Suppressor macrophage treated with lipopolysaccharide for 1 hour (primary cell): Measurements from ENCODE around the gene SERINC3.

Experiments used
- DNase-seq, 3 donors: peaks; one replicate each; pipeline ENCODE4 v3.0.0-alpha.2; 2020 to 2022

The SERINC3 gene

DNA sequence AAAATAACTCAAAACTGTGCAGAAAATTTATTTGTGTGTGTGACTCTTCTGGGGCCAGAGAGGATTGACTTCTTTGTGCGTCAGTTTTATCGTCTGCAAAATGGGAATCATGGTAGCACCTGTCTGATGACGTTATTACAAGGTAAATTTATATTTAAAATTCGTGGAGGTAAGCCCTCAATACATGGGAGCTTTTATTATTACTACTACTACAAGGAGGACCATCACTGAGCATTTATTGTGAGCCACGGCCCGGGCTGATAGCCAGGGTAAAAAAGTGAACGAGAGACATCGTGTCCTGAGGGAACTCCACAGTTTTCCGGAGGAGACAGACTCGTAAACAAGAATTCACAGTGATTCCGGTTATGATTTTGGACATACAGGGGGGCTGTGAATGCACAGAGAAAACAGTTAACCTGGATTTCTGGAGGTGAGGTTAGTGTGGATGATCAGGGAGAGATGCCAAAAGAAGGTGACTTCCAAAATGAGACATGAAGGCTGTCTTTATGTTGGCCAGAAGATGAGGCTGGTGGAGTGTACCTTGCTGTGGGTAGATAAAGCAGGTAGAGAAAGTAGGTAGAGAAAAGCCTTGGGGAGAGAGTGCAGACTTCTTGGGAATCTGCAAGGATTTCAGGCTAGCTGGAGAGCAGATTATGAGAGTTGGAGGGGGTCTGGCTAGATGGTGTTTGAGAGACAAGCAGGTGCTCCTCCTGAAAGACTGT is 10.6 kb upstream of the SERINC3 start:
- no peak for DNase-seq

- no peak for DNase-seq
Measured at GRCh38 chr20:44528309-44528708, 6.4 kb upstream of the SERINC3 start.

DNA sequence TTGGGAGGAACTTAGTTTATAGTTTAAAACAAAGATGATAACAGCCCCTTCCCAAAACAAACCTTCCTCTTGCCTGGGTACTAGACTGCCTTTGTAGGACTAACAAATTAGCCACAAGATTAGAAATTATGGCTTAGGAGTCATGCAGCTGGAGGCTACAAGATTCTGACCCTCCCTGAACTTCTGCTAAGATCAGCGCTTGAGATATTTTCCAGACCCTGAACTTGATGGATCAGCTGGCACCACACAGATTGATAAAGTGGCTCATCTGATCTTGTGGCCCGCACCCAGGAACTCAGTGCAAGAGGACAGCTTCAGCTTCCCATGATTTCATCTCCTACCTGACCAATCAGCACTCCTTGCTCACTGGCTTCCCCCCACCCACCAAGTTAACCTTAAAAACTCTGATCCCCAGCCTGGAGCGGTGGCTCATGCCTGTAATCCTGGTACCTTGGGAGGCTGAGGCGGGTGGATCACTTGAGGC is 5.9 kb upstream of the SERINC3 start:
- DNase-seq, result no peak

DNA sequence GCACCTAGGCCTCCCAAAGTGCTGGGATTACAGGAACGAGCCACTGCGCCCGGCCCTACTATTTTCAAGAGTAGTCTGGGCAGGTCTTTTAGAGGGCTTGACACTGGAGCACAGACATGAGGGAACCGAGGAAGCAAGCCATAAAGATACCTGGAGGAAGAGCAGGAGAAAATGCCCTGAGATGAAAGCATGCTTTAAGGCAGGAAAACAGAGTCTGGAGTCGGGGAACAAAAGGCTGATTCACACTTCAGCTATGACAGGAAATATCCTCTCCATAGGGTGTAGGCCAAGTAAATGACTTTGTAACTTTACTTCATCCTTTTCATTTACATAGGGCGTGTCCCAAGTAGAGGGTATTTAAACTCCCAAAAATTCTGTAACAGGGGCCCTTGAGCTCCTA is 4.3 kb upstream of the SERINC3 start:
- DNase-seq, result no peak

DNA sequence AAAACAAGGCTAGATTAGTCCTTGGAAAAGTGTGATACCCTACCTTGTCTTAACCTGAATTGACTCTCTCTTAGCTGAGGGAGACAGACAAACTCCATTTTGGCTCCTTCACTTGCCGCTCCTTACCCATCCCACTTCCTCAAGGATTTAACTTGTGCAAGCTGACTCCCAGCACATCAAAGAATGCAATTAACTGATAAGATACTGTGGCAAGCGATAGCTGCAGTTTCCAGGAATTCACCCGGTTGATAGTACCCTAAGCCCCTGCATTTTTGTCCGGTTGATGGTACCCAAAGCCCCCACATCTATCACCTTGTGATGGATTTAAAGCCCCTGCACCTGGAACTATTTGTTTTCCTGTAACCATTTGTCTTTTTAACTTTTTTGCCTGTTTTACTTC is 1.9 kb upstream of the SERINC3 start:
- no peak for DNase-seq

- no peak for DNase-seq
Measured at GRCh38 chr20:44522841-44523240, 971 bp upstream of the SERINC3 start.

DNA sequence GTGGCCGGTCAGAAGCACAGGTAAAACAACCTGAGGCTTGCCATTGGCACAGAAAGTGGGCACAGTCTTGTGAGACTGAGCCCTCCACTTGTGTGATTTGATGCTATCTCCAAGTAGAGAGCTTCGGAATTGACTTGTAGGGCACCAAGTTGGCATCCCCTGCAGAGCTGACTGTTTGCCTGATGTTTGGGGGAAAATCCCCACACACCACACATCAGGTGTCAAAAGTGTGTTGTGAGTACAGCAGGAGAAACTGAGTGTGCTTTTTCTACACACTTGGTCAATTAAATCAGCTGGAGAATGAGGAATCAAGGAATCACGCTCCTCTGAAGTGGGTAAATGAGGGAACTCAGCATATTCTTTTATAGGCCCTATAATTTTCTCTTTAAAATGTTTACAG is 989 bp downstream of the SERINC3 start:
- DNase-seq, result no peak

- DNase-seq, result no peak
Measured at GRCh38 chr20:44518248-44518647, 3.6 kb downstream of the SERINC3 start.

GRCh38 chr20:44517454-44517853 is 4.4 kb downstream of the SERINC3 start:
- peak in 1 of 3 donors; percentile 12 for DNase-seq

DNA sequence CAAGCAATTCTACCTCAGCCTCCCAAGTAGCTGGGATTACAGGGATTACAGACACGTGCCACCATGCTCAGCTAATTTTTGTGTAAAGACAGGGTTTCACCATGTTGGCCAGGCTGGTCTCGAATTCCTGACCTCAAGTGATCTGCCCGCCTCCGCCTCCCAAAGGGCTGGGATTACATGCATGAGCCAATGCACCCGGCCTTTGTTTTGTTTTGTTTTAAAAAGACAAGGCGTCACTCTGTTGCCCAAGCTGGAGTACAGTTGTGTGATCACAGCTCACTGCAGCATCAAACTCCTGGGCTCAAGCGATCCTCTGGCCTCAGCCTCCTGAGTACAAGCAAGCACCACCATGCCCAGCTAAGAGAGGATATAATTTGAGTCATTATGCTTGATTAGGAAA is 5.4 kb downstream of the SERINC3 start:
- DNase-seq, result no peak

DNA sequence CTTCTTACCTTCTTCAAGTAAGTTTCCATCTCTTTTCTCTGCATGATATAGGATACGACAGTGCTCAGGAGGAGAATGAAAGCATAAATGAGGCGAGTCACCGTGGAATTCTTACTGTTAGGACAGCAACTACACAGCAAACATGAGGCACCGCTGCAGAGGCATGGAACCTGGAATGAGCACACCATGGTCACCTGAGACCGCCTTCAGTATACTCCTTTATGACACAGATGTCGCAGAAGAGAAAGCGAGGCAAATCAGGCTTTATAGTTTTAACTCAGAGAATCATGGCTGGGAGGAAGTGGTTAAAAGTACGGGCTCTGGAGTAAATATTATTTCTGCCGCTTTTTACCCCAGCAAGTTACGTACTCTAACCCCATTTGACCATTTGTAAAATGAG is 8.0 kb downstream of the SERINC3 start:
- DNase-seq, result no peak

GRCh38 chr20:44509762-44510161 is 12.1 kb downstream of the SERINC3 start:
- DNase-seq, result no peak

DNA sequence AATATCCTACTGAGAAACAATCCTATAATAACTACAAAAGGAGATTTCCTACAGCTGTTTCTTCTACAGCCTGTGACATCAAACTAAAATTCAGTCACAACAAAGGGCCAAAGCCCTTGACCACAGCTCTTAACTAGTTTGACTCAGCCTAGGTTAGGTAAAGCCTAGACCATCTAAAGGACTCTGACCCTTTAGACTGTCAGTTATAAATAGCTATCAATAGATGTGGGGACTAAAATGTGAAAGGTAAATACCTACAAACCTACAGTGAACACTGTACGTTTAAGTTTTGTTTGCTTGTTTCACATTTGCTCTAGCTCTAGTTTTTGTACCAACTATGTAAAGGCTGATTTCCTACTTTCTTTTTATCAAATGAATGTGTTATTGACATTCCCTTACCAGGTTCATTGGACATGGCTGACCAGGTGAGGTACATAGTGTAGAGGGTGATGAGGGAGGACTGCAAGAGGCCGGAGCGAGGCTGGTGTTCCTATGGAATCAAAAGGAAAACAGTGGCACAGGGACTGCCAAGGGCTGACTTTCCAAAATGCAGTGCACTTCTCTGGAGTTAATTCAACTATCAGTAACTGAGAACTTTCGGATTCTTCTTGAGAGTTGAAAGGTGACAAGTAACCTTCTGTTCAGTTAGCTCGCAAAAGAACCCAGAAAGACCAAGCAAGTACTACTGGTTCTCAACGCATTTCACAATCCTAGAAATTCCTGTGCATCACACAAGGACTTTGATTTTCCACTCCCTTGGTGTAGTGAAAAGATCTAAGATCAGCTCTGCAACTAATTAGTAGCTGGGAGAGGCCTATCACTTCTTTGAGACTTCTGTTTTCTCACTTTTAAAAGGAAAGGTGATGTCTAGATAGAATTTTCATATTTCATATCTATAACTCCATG is 17.2 kb downstream of the SERINC3 start:
- DNase-seq, result peak; percentile 22 to 47 (median 32)

GRCh38 chr20:44502968-44503367 is 18.9 kb downstream of the SERINC3 start:
- DNase-seq, result no peak

DNA sequence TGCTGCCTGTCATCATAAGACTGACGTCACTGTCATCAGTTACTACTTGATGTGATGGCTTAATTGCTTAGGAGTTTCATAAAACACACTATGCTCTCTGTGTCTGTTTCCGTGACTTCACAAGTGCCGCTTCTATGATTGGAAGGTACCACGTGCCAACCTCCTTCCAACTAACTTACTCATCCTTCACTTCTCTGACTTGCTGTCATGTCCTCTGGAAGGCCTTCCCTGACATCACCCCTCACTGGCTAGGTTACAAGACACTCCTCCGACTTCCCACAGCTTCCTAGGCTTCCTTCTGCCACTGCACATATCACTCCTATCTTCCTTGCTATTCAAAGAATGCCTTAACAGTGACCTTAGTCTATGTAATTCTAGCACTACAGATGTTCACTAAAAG is 20.4 kb downstream of the SERINC3 start:
- no peak for DNase-seq

DNA sequence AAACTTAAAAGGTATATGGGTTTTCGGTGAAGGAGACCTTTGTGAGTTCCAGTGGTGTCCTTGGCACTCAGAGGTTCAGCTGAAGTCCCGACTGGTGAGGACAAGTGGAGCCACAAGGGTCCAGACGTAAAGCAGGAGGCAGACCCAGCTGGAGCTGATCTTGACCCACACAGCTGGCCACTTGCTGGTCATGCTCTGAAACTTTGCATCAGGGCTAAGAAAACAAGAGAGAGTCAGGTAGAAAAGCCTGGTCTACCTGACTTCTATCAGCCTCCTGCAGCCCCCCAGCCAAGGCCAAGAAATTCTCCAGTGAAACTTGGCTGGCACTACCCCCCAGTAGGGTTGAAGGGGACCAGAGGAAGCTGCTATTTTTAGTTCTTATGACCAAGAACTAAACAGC is 21.6 kb downstream of the SERINC3 start:
- no peak for DNase-seq

DNA sequence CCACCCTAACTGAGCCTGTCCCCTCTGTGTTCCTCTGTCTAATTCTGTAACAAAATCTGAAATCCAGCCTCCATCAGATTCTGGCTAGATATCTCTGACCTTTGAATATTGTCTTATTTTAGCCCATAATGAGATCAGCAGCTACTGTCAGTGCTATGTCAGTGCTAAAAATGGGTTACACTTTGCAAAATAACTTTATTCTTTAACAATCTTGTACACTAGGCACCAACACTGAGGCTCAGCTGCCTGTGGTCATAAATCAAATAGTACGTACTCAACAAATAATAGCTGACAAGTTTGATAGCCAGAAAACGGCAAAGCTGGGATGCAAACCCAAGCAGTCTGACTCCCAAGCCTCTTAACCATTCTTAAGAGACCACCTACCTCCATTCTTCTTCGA is 24.1 kb downstream of the SERINC3 start:
- no peak for DNase-seq

- DNase-seq, result no peak
Measured at GRCh38 chr20:44496976-44497375, 24.9 kb downstream of the SERINC3 start.

GRCh38 chr20:44495802-44496481 is 25.9 kb downstream of the SERINC3 start:
- peak in 2 of 3 donors; percentile 29 to 40 for DNase-seq

DNA sequence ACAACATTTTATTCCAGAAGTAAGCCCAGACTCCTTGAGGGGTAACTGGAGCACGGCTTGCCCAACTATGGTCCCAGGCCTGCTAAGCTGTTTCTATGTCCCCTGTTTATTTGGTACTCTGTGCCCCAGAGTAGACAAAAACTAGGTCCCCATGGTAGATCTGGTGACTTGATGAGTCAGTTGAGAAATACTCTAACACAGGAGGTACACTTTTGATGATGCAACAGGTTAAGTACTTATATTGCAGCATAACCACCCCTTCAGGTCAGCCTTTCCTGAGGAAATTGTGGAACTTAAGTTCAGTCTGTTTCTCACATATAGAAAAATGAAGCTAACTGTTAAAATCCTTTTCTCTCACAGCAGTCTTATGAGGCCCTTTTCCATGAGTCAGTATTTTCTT is 26.6 kb downstream of the SERINC3 start:
- peak in 2 of 3 donors; percentile 22 to 23 for DNase-seq

- no peak for DNase-seq
Measured at GRCh38 chr20:44494681-44495080, 27.2 kb downstream of the SERINC3 start.

GRCh38 chr20:44494266-44494665 is 27.6 kb downstream of the SERINC3 start:
- DNase-seq, result no peak

GRCh38 chr20:44491635-44492395 is 30.1 kb downstream of the SERINC3 start:
- DNase-seq, result no peak
